ENCODE measurements around the gene SLK.
A peak's percentile ranks its signal among the peaks of the same experiment; 100 is the strongest.

Gene SLK

GRCh38 chr10:104020020-104020419 is 53.1 kb downstream of the SLK start:
- DNase-seq (ENCODE audit: insufficient read length, low spot score) (no peak), FAIRE-seq (no peak)
- no peak for TF ChIP-seq CTCF (IDR thresholded peaks at IDR 0.05; ENCODE audit: insufficient read depth, missing control alignments)

GRCh38 chr10:104021246-104021645 is 54.3 kb downstream of the SLK start:
- FAIRE-seq (no peak), DNase-seq (ENCODE audit: insufficient read length, low spot score) (no peak)
- TF ChIP-seq CTCF (IDR thresholded peaks at IDR 0.05; ENCODE audit: insufficient read depth, missing control alignments): no peak

- DNase-seq (ENCODE audit: insufficient read length, low spot score): no peak
- FAIRE-seq: no peak
- TF ChIP-seq CTCF (IDR thresholded peaks at IDR 0.05; ENCODE audit: insufficient read depth, missing control alignments): no peak
Measured at GRCh38 chr10:104022026-104022425, 55.1 kb downstream of the SLK start.

DNA sequence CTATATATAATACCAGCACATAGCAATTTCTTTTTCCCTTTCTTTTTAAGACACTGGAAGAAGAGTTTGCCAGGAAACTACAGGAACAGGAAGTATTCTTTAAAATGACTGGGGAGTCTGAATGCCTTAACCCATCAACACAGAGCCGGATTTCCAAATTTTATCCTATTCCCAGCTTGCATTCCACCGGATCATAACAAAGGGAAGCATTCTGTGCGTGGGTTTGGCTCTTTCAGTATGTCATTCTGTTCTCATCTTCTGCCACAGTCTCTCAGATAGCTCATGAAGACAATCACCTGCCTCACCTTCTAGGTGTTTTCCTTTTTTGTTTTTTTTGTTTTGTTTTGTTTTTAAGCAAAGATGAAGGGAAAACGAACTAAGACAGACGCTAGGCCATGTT is 58.6 kb downstream of the SLK start:
- no peak for FAIRE-seq
- no peak for TF ChIP-seq CTCF (IDR thresholded peaks at IDR 0.05; ENCODE audit: insufficient read depth, missing control alignments)

DNA sequence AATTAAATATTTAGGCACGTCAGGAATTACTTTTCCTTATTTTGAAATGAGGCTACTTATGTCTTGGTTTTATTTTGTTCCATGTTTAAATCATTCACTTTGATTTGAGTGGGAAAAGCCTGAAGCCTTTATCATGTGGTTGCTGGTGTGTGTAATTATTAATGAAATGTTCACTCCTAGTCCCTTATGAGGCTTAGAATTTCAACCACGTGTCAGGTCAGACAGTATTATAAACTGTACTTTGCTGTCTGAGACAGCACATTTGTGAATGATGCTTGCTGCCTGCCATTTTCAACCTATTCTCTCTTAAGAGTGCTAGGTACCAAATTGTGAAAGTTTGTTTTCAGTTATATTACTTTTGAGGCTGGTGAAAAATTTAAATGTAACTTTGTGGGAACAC is 59.8 kb downstream of the SLK start:
- DNase-seq (ENCODE audit: insufficient read length, low spot score): no peak
- no peak for TF ChIP-seq CTCF (IDR thresholded peaks at IDR 0.05; ENCODE audit: insufficient read depth, missing control alignments)
- no peak for FAIRE-seq

More for the DNA sequence above, 58.6 kb downstream of the SLK start:
- DNase-seq (ENCODE audit: insufficient read length, low spot score): no peak

DNA sequence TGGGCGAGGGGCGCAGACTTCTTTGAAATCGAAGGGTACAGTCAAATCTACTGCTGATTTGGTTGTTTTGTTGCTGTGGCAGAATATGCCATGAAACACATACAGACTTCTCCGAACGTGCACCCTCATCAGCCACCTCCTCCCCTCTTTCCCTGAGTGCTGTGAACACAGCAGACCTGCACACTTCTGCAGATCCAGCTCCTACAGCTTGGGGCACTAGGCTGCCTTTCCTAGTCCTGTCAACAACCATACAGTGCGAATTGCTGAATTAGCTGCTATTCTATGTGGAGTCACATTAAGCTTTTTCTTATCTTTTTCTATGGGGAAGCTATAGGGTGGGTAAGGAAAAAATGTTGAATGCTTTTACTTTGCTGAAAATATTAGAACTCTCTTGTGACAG is 61.2 kb downstream of the SLK start:
- no peak for DNase-seq (ENCODE audit: insufficient read length, low spot score)

More for the DNA sequence above, 61.2 kb downstream of the SLK start:
- FAIRE-seq: no peak
- peak; percentile 30 for TF ChIP-seq CTCF (IDR thresholded peaks at IDR 0.05; ENCODE audit: insufficient read depth, missing control alignments)

Measured in D721Med (cell line).